ENCODE measurements around the gene STARD9.
A peak's percentile ranks its signal among the peaks of the same experiment; 100 is the strongest.

Gene STARD9

GRCh38 chr15:42693496-42693895 is 118.1 kb downstream of the STARD9 start:
- DNase-seq (ENCODE audit: low read depth in 1 of 2, low spot score in 1 of 2): no peak

DNA sequence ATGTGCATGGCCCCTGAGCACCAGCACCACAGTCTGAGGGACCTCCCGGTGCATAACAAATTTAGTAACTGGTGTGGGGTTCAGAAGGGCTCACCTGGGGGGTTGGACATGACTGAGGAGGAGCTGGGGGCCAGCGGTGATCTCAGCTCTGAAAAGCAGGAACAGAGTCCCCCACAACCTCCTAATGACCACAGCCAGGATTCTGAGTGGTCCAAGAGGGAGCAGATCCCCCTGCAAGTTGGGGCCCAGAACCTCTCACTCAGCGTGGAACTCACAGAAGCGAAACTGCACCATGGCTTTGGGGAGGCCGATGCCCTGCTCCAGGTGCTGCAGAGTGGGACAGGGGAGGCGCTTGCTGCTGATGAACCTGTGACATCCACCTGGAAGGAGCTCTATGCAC is 118.5 kb downstream of the STARD9 start:
- DNase-seq (ENCODE audit: low read depth in 1 of 2, low spot score in 1 of 2): no peak

DNA sequence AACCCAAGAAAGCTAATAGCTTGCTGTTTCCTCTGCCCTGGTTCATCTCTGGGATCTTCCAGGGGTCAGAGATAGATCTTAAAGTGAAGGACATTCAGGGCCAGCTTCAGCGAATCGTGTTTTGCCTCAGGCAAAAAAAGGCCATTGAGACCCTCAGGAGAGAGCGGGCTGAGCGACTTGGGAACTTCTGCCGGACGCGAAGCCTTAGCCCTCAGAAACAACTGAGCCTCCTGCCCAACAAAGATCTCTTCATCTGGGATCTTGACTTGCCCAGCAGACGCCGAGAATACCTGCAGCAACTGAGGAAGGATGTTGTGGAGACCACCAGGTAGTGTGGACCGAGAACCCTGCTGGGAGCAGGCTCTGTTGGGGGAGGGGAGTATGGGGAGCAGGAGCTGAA is 119.0 kb downstream of the STARD9 start:
- DNase-seq (ENCODE audit: low read depth in 1 of 2, low spot score in 1 of 2): no peak

DNA sequence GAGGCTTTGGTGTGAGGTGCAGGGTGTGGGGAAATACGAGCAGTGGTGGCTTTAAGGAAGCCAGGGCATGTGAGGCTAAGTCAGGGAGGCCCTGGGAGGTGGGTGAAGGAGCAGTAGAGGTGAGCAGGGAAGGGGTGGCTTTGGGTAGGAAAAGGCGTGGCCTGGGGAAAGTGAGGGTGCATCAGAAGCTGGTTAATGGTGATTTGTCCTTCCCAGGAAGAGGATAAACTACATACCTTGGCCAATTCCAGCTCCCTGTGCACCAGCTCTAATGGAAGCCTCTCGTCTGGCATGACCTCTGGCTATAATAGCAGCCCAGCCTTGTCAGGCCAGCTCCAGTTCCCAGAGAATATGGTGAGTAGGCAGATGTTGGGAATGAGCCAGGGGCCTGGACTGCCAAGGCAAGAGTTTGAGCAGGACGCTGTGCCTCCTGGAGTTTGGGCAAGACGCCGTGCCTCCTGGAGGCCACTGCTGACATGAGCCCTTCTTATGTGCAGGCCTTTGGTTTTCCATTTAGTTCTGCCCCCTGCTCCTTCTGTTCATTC is 120.2 kb downstream of the STARD9 start:
- DNase-seq (ENCODE audit: low read depth in 1 of 2, low spot score in 1 of 2): no peak

DNA sequence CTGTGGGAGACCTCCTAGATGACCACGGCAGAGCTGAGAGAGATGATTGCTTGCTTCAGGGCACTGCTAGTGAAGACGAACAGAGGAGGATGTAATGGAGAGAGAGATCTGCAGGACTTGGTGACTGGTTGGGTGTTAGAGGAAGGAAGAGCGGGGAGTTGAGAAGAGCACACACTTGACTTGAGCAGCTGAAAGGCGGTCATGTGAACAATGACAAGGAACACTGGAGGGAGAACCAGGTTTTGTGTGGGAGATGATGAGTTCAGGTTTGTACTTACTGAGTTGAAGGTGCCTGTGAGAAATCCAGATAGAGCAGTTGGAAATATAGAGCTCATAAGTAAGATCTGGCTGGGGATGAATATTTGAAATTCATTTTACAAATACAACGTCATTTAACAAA is 121.2 kb downstream of the STARD9 start:
- DNase-seq (ENCODE audit: low read depth in 1 of 2, low spot score in 1 of 2): no peak

GRCh38 chr15:42704492-42704926 is 129.1 kb downstream of the STARD9 start:
- peak; percentile 11 to 54 for DNase-seq (ENCODE audit: low read depth in 1 of 2, low spot score in 1 of 2)

- DNase-seq (ENCODE audit: low read depth in 1 of 2, low spot score in 1 of 2): no peak
Measured at GRCh38 chr15:42705336-42705735, 129.9 kb downstream of the STARD9 start.

DNA sequence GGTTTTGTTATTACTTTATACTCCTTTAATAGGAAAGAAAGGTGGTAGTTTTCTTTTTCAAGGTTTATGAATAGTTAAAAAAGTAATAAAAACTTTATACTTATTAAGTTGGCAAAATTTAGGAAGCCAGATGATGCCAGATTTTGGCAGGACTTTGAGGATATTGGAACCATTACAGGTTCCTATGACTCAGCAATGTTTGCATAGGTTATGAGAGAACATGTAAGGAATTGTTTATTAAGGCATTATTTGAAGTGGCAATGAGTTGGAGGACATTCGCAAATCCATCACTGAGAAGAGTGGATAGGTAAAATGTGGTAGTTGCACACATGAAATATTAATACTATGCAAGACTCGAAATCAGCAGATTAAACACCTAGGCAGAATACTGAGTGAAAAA is 131.7 kb downstream of the STARD9 start:
- no peak for DNase-seq (ENCODE audit: low read depth in 1 of 2, low spot score in 1 of 2)

DNA sequence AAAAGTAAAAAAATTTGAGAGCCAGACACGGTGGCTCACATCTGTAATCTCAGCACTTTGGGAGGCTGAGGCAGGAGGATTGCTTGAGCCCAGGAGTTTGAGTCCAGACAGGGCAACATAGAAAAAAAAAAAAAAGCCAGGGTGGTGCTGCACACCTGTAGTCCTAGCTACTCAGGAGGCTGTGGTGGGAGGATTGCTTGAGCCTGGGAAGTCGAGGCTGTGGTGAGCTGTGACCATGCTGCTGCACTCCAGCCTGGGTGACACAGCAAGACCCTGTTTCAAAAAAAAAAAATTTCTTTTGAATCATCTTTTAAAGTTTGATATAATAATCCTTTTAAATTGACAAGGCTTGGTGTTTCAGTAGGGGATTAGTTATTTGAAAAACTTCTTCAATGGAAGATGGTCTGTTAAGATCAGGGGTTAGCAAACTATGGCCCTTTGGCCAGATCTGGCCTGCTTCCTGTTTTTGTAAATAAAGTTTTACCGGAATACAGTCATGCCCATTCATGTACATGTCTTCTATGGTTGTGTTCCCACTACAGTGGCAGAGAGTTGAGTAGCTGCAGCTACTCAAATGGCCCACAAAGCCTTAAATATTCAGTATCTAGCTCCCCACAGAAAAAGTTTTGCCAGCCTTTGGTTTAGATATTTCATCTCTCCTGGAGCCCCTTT is 132.6 kb downstream of the STARD9 start:
- no peak for DNase-seq (ENCODE audit: low read depth in 1 of 2, low spot score in 1 of 2)

GRCh38 chr15:42710662-42711061 is 135.3 kb downstream of the STARD9 start:
- DNase-seq (ENCODE audit: low read depth in 1 of 2, low spot score in 1 of 2): no peak

- DNase-seq (ENCODE audit: low read depth in 1 of 2, low spot score in 1 of 2): no peak
Measured at GRCh38 chr15:42711746-42712145, 136.3 kb downstream of the STARD9 start.

DNA sequence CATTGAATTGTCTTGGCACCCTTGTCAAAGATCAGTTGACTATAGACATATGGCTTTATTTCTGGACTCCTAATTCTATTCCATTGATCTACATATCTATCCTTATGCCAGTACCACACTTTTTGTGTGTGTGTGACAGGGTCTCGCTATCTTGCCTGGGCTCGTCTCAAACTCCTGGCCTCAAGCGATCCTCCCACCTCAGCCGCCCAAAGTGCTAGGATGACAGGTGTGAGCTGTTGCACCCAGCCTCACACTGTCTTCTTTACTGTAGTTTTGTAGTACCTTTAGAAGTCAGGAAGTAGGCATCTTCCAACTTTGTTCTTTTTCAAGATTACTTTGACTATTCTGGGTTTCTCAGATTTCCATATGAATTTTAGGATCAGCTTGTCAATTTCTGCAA is 137.2 kb downstream of the STARD9 start:
- DNase-seq (ENCODE audit: low read depth in 1 of 2, low spot score in 1 of 2): no peak

- DNase-seq (ENCODE audit: low read depth in 1 of 2, low spot score in 1 of 2): no peak
Measured at GRCh38 chr15:42716125-42716524, 140.7 kb downstream of the STARD9 start.

GRCh38 chr15:42716626-42717025 is 141.2 kb downstream of the STARD9 start:
- no peak for DNase-seq (ENCODE audit: low read depth in 1 of 2, low spot score in 1 of 2)

- no peak for DNase-seq (ENCODE audit: low read depth in 1 of 2, low spot score in 1 of 2)
Measured at GRCh38 chr15:42719043-42719442, 143.6 kb downstream of the STARD9 start.

DNA sequence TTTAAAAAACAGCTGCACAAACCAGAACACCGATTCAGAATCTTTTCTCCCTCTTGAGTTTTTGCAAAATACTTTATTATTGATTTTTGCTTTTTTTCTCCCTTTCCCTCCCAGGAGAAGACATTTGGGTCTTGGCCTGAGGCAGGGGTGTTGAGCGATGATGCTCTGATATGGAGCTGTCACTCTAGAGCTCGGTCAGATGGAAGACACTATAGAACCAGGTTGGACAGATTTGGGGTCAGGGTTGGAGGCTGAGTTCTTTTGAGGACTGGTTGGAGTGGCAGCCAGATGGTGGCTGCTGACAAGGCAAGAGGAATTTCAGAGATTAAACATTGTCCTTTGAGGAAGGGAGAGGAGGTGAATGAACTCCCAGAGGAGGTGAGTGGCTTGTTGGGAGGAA is 144.7 kb downstream of the STARD9 start:
- DNase-seq (ENCODE audit: low read depth in 1 of 2, low spot score in 1 of 2): no peak

DNA sequence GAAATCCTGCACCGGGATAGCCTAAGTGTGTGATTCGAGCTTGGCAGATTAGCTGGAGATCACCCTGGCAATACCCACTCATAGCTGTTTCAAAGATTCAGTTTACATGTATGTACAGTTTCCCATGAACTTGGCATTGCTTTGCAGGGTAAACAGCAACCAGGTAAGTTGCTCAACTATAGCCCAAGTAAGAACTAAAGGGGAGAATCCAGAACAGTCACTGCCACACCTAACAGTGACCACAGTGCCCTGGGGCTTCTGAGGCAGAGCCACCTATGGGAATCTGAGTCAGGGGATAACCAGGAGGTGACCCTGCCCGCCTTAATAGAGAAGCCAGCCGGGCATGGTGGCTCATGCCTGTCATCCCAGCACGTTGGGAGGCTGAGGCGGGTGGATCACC is 145.6 kb downstream of the STARD9 start:
- DNase-seq (ENCODE audit: low read depth in 1 of 2, low spot score in 1 of 2): no peak

- no peak for DNase-seq (ENCODE audit: low read depth in 1 of 2, low spot score in 1 of 2)
Measured at GRCh38 chr15:42721916-42722315, 146.5 kb downstream of the STARD9 start.

- DNase-seq (ENCODE audit: low read depth in 1 of 2, low spot score in 1 of 2): no peak
Measured at GRCh38 chr15:42723068-42723467, 147.7 kb downstream of the STARD9 start.

GRCh38 chr15:42724276-42724675 is 148.9 kb downstream of the STARD9 start:
- DNase-seq (ENCODE audit: low read depth in 1 of 2, low spot score in 1 of 2): no peak

- DNase-seq (ENCODE audit: low read depth in 1 of 2, low spot score in 1 of 2): no peak
Measured at GRCh38 chr15:42725331-42725903, 150.0 kb downstream of the STARD9 start.

- DNase-seq (ENCODE audit: low read depth in 1 of 2, low spot score in 1 of 2): no peak
Measured at GRCh38 chr15:42726114-42726513, 150.7 kb downstream of the STARD9 start.
